Esophagus muscularis mucosa (tissue), 3 donors: ENCODE data around the gene OAF.

ENCODE experiments used
- POLR2A ChIP-seq: fragments of 450-650 bp; IDR thresholded peaks from one replicate; pipeline ENCODE4 v1.6.1; 2017; ENCODE audit warnings: antibody characterized with exemption, moderate library complexity, mild to moderate bottlenecking, low read depth
- TF ChIP-seq, protein P1 (sequence below), 3 experiments: fragments of 200-600 bp in 2 of 3; fragments of 450-650 bp in 1 of 3; sonication (generic) in 2 of 3; IDR thresholded peaks; one replicate each; pipeline ENCODE4 v1.5.1; 2017 to 2019; ENCODE audit warnings: antibody characterized with exemption in 3 of 3, mild to moderate bottlenecking in 2 of 3, moderate library complexity in 1 of 3

DNA sequence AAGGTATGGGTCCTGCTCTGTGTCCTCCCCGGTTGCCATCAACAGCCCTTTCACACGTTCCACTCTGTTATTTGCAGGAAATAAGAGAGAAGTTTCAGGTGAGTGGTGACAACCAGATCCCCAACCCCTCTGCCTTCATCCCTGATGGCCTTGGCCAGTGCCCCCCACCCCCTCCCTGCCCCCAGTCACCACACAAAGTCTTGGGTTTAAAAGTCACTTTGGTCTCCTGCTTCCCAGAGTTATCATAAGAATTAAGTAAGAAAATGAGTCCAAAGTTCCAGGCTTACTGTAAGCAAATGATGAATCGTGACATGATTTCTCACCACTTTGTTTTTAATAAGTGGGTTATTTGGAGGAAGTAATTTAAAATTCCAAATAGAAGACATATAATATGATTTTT is 9.2 kb upstream of the OAF start:
- no peak for TF ChIP-seq POLR2A
- TF ChIP-seq, protein P1, sequence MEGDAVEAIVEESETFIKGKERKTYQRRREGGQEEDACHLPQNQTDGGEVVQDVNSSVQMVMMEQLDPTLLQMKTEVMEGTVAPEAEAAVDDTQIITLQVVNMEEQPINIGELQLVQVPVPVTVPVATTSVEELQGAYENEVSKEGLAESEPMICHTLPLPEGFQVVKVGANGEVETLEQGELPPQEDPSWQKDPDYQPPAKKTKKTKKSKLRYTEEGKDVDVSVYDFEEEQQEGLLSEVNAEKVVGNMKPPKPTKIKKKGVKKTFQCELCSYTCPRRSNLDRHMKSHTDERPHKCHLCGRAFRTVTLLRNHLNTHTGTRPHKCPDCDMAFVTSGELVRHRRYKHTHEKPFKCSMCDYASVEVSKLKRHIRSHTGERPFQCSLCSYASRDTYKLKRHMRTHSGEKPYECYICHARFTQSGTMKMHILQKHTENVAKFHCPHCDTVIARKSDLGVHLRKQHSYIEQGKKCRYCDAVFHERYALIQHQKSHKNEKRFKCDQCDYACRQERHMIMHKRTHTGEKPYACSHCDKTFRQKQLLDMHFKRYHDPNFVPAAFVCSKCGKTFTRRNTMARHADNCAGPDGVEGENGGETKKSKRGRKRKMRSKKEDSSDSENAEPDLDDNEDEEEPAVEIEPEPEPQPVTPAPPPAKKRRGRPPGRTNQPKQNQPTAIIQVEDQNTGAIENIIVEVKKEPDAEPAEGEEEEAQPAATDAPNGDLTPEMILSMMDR (IDR thresholded peaks at IDR 0.05), result no peak
